Measurements from ENCODE around the gene CLEC1B. TPM values are rescaled to one million over a fixed set of nuclear protein-coding genes. Genes with fewer than 3 reads are reported as not detected.
"Not testable (repeated sequence)": the region's sequence is repeated elsewhere in the genome, so short reads cannot be mapped to it uniquely, and the experiment has no call there.

CLEC1B gene
- total and polyA plus RNA-seq, 2 donors (not counting 3 experiments of a cell fraction or from before 2014, with no cell fraction given) = not detected

DNA sequence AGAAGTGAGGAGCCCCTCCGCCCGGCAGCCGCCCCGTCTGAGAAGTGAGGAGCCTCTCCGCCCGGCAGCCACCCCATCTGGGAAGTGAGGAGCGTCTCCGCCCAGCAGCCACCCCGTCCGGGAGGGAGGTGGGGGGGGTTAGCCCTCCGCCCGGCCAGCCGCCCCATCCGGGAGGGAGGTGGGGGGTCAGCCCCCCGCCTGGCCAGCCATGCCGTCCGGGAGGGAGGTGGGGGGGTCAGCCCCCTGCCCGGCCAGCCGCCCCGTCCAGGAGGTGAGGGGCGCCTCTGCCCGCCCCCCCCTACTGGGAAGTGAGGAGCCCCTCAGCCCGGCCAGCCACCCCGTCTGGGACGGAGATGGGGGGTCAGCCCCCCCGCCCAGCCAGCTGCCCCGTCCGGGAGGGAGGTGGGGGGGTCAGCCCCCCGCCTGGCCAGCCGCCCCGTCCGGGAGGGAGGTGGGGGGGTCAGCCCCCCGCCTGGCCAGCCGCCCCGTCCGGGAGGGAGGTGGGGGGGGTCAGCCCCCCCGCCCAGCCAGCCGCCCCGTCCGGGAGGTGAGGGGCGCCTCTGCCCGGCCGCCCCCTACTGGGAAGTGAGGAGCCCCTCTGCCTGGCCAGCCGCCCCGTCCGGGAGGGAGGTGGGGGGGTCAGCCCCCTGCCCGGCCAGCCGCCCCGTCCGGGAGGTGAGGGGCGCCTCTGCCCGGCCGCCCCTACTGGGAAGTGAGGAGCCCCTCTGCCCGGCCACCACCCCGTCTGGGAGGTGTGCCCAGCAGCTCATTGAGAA lies 45.8 kb downstream of the CLEC1B start:
- not testable (repeated sequence) for BruUV-seq (replicated peaks); H3K79me2 ChIP-seq (ENCODE audit: control insufficient read depth, insufficient read depth, low read length); H3K9me3 ChIP-seq (replicated peaks; ENCODE audit: control insufficient read depth, insufficient read depth, low read length)

DNA sequence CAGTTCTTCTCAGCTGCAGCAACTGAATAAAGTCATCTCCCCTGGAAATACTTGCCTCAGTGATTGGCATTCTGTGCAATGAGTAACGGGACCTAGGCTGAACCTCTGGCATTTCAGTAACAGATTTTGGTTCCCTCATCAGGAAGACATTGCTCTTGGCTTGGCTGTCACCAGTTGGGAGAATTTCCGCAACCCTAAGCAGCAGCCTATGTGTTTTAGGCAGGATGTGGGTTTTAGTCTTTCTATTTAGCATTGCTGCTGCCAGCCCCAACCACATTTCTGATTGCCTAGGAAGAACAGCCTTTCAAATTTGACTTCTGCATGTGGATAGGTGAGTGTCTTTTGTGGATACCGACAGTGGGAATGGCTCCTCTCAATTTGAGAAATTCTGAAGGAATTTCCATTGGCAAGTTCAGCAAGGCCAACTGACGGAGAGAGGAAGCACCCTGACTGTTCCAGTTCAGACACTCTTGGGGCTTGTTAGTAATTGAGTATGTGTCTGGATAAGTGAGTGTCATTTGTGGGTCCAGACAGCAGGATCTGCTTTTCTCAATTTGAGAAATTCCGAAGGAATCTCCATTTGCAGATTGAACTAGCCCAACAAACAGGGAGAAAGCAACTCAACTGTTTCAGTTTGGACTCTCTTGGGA lies 47.8 kb downstream of the CLEC1B start:
- no peaks in the 10 kb centered on the region for H3K9me3 ChIP-seq (replicated peaks; ENCODE audit: control insufficient read depth, insufficient read depth, low read length)
- ChIA-PET POLR2A (no interaction called here), CTCF (no interaction called here)
- no peaks in the 10 kb centered on the region for H3K4me1 ChIP-seq (ENCODE audit: control insufficient read depth, extremely low read depth, insufficient read depth, low read length)
- H3K4me2 ChIP-seq (ENCODE audit: insufficient read depth, low read length) = no peak overlapping the region
- no peak overlapping the region for H3K9ac ChIP-seq (replicated peaks; ENCODE audit: extremely low read depth, insufficient read depth, low read length)
- H2AFZ ChIP-seq (ENCODE audit: low read depth, low read length) = no peak overlapping the region
- BruUV-seq (replicated peaks) = no TSS peak
- no peaks in the 10 kb centered on the region for H3K36me3 ChIP-seq (ENCODE audit: control insufficient read depth in 2 of 2, extremely low read depth in 1 of 2, insufficient read depth in 2 of 2, low read length in 2 of 2)
- dilution Hi-C loops (cut with MboI; ENCODE audit: extremely low pct_ligation_motif_present, low sequenced_read_pairs) = no loop called here
- FAIRE-seq (no peak), DNase-seq (ENCODE audit: low read depth, low spot score) (no peak)
- H3K79me2 ChIP-seq (ENCODE audit: control insufficient read depth, insufficient read depth, low read length) = no peaks in the 10 kb centered on the region
- H4K20me1 ChIP-seq (replicated peaks; ENCODE audit: control insufficient read depth, extremely low read depth, insufficient read depth, low read length) = no peaks in the 10 kb centered on the region
- H3K27ac ChIP-seq (ENCODE audit: insufficient read depth, low read depth, low read length) = no peak overlapping the region
- peaks cover 7 to 11% of the 10 kb centered on the region in 2 experiments for H3K27me3 ChIP-seq (ENCODE audit: control insufficient read depth in 2 of 2, insufficient read depth in 2 of 2, low read length in 2 of 2)
- TF ChIP-seq EZH2 (IDR thresholded peaks at IDR 0.05; ENCODE audit: borderline replicate concordance, low read depth, low read length, severe bottlenecking) (no peak), FOS (IDR thresholded peaks at IDR 0.05; ENCODE audit: borderline replicate concordance, insufficient read depth, low read length) (no peak), GATA2 (IDR thresholded peaks at IDR 0.05; ENCODE audit: insufficient read depth, insufficient read length, low read depth, low read length) (no peak), POLR2AphosphoS5 (IDR thresholded peaks at IDR 0.05; ENCODE audit: insufficient read depth, low read depth, low read length) (no peak), JUN (IDR thresholded peaks at IDR 0.05; ENCODE audit: borderline replicate concordance, insufficient read depth, insufficient read length, low read depth) (no peak)
- TF ChIP-seq, protein P1, sequence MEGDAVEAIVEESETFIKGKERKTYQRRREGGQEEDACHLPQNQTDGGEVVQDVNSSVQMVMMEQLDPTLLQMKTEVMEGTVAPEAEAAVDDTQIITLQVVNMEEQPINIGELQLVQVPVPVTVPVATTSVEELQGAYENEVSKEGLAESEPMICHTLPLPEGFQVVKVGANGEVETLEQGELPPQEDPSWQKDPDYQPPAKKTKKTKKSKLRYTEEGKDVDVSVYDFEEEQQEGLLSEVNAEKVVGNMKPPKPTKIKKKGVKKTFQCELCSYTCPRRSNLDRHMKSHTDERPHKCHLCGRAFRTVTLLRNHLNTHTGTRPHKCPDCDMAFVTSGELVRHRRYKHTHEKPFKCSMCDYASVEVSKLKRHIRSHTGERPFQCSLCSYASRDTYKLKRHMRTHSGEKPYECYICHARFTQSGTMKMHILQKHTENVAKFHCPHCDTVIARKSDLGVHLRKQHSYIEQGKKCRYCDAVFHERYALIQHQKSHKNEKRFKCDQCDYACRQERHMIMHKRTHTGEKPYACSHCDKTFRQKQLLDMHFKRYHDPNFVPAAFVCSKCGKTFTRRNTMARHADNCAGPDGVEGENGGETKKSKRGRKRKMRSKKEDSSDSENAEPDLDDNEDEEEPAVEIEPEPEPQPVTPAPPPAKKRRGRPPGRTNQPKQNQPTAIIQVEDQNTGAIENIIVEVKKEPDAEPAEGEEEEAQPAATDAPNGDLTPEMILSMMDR (IDR thresholded peaks at IDR 0.05; ENCODE audit: extremely low read depth in 1 of 2, insufficient read depth in 1 of 2, low read depth in 1 of 2, low read length in 2 of 2) = no peak
- H3K9me1 ChIP-seq (replicated peaks; ENCODE audit: control insufficient read depth, extremely low read depth, insufficient read depth, low read length) = no peaks in the 10 kb centered on the region
- intact Hi-C loops (cut with micrococcal nuclease) = no loop called here
- no peak overlapping the region for H3K4me3 ChIP-seq (replicated peaks in 1 of 3; ENCODE audit: insufficient read depth in 1 of 3, low read depth in 1 of 3, low read length in 3 of 3)

More for the DNA sequence above, 45.8 kb downstream of the CLEC1B start:
- H3K9me1 ChIP-seq (replicated peaks; ENCODE audit: control insufficient read depth, extremely low read depth, insufficient read depth, low read length); FAIRE-seq; H3K27ac ChIP-seq (ENCODE audit: insufficient read depth, low read depth, low read length); H3K9ac ChIP-seq (replicated peaks; ENCODE audit: extremely low read depth, insufficient read depth, low read length); dilution Hi-C loops (cut with MboI; ENCODE audit: extremely low pct_ligation_motif_present, low sequenced_read_pairs); CTCF ChIA-PET; H2AFZ ChIP-seq (ENCODE audit: low read depth, low read length); intact Hi-C loops (cut with micrococcal nuclease); H3K4me1 ChIP-seq (ENCODE audit: control insufficient read depth, extremely low read depth, insufficient read depth, low read length); POLR2A ChIA-PET; H3K36me3 ChIP-seq (ENCODE audit: control insufficient read depth in 2 of 2, extremely low read depth in 1 of 2, insufficient read depth in 2 of 2, low read length in 2 of 2); DNase-seq (ENCODE audit: low read depth, low spot score); H3K4me3 ChIP-seq (replicated peaks in 1 of 3; ENCODE audit: insufficient read depth in 1 of 3, low read depth in 1 of 3, low read length in 3 of 3); H3K4me2 ChIP-seq (ENCODE audit: insufficient read depth, low read length); H4K20me1 ChIP-seq (replicated peaks; ENCODE audit: control insufficient read depth, extremely low read depth, insufficient read depth, low read length): not testable (repeated sequence)
- peaks cover 9 to 11% of the 10 kb centered on the region in 2 experiments for H3K27me3 ChIP-seq (ENCODE audit: control insufficient read depth in 2 of 2, insufficient read depth in 2 of 2, low read length in 2 of 2)
